GM12878 (cell line): ENCODE data around the gene ARHGAP21. TPM values are rescaled to one million over a fixed set of nuclear protein-coding genes. Genes with fewer than 3 reads are reported as not detected.

ENCODE experiments used
- BMI1 ChIP-seq: fragments of 450-650 bp; IDR thresholded peaks from 2 replicates; pipeline ENCODE4 v1.6.1; 2016; ENCODE audit warnings: mild to moderate bottlenecking, moderate library complexity, borderline replicate concordance
- CHD4 ChIP-seq: fragments of 200-600 bp; sonication (generic); IDR thresholded peaks from 2 replicates; pipeline ENCODE4 v1.6.1; 2016; ENCODE audit warnings: mild to moderate bottlenecking
- HDGF ChIP-seq: fragments of 450-650 bp; IDR thresholded peaks from 2 replicates; pipeline ENCODE4 v1.6.1; 2016; ENCODE audit warnings: antibody characterized with exemption
- IKZF1 ChIP-seq: fragments of 450-650 bp; conservative IDR thresholded peaks from 2 replicates; pipeline ENCODE4 v1.6.1; 2017; ENCODE audit warnings: antibody characterized with exemption, mild to moderate bottlenecking
- IRF5 ChIP-seq: fragments of 450-650 bp; IDR thresholded peaks from 2 replicates; pipeline ENCODE4 v1.6.1; 2017; ENCODE audit warnings: borderline replicate concordance
- KDM1A ChIP-seq: fragments of 200-600 bp; sonication (generic); IDR thresholded peaks from 2 replicates; pipeline ENCODE4 v1.6.1; 2016; ENCODE audit warnings: borderline replicate concordance
- MLLT1 ChIP-seq: fragments of 450-650 bp; IDR thresholded peaks from 2 replicates; pipeline ENCODE4 v1.6.1; 2016; ENCODE audit warnings: mild to moderate bottlenecking
- MXI1 ChIP-seq: fragments of 150-350 bp; IDR thresholded peaks from 2 replicates; pipeline ENCODE4 v1.6.1; 2011; ENCODE audit warnings: low read depth, mild to moderate bottlenecking, inconsistent platforms, low read length, improper control_type of control experiment
- NFXL1 ChIP-seq: fragments of 450-650 bp; IDR thresholded peaks from 2 replicates; pipeline ENCODE4 v1.6.1; 2017; ENCODE audit warnings: antibody characterized with exemption, mild to moderate bottlenecking, borderline replicate concordance
- PAX5 ChIP-seq: IDR thresholded peaks from 2 replicates; pipeline ENCODE4 v1.6.1; 2011; ENCODE audit warnings: low read depth, low read length, borderline replicate concordance
- RAD21 ChIP-seq: IDR thresholded peaks from 2 replicates; pipeline ENCODE4 v1.6.1; 2011; ENCODE audit warnings: mild to moderate bottlenecking, low read depth, low read length, moderate library complexity; ENCODE audit not compliant: insufficient read depth
- RB1 ChIP-seq: fragments of 450-650 bp; formaldehyde crosslinking; IDR thresholded peaks from 2 replicates; pipeline ENCODE4 v1.6.1; 2017; ENCODE audit warnings: mild to moderate bottlenecking, borderline replicate concordance
- RBBP5 ChIP-seq: fragments of 200-600 bp; sonication (generic); conservative IDR thresholded peaks from 2 replicates; pipeline ENCODE4 v1.6.1; 2016
- RUNX3 ChIP-seq: IDR thresholded peaks from 2 replicates; pipeline ENCODE4 v1.6.1; 2012; ENCODE audit warnings: low read length, inconsistent platforms
- SIN3A ChIP-seq: IDR thresholded peaks from 2 replicates; pipeline ENCODE4 v1.6.1; 2012; ENCODE audit warnings: low read depth, low read length, improper control_type of control experiment
- WRNIP1 ChIP-seq: IDR thresholded peaks from 2 replicates; pipeline ENCODE4 v1.6.1; 2011; ENCODE audit warnings: low read depth, low read length, improper control_type of control experiment, borderline replicate concordance
- ZBTB11 ChIP-seq: fragments of 450-650 bp; formaldehyde crosslinking; IDR thresholded peaks from 2 replicates; pipeline ENCODE4 v1.5.0; 2022; ENCODE audit warnings: mild to moderate bottlenecking, missing genetic modification characterization
- ZBTB33 ChIP-seq: fragments of 450-650 bp; IDR thresholded peaks from 2 replicates; pipeline ENCODE4 v1.6.1; 2017; ENCODE audit warnings: mild to moderate bottlenecking
- ZZZ3 ChIP-seq: IDR thresholded peaks from 2 replicates; pipeline ENCODE4 v1.6.1; 2011; ENCODE audit warnings: low read depth; ENCODE audit not compliant: control insufficient read depth, insufficient read length
- polyA plus RNA-seq, 11 experiments: library from polyadenylated mRNA; depleted of rRNA in 4 of 11; unstranded in 6 of 11; stranded (reverse) in 5 of 11; fragments of >200 nt; fragmentation: Nextera tagmentation in 4 of 11; fragmentation: Illumina TruSeq in 1 of 11; extraction: Ambion mirVana in 4 of 11; extraction: Trizol in 1 of 11; gene quantifications; 1 replicate in 1 of 11; 2 replicates in 10 of 11; pipeline versions ENCODE4 v1.2.1 to v1.2.3, GENCODE V29; 2011 to 2016; ENCODE audit warnings: inconsistent platforms in 2 of 11, missing spikeins in 2 of 11, low read depth in 1 of 11
- total RNA-seq, 4 experiments: library from RNA; depleted of rRNA in 3 of 4; stranded (reverse); fragments of >200 nt in 3 of 4; fragmentation: Illumina TruSeq in 1 of 4; extraction: Trizol in 1 of 4; gene quantifications; 2 replicates each; pipeline versions ENCODE4 v1.2.1 to v1.2.3, GENCODE V29; 2013 to 2021

ARHGAP21 gene
- total and polyA plus RNA-seq, 10 of the 15 experiments (the other 5 are each of a cell fraction or from before 2014, with no cell fraction given) = 11.7 to 103 (median 37.6) TPM

GRCh38 chr10:24721229-24722106, 2.2 kb downstream of the ARHGAP21 start (continued):
- TF ChIP-seq RAD21 (no peak), KDM1A (no peak), RB1 (peak; percentile 40; the same call in 1 of the 2 replicates), IRF5 (no peak), MXI1 (no peak), WRNIP1 (no peak), SIN3A (no peak), ZZZ3 (no peak), IKZF1 (peak; percentile 36; the same call in 1 of the 2 replicates), MLLT1 (peak; percentile 39; the same call in 1 of the 2 replicates), NFXL1 (no peak), CHD4 (no peak), ZBTB33 (no peak), RBBP5 (no peak), ZBTB11 (CRISPR knock-in tag) (no peak), RUNX3 (no peak), BMI1 (no peak), HDGF (0 out of 2 replicates have a peak, but pooled peaks have one; percentile 30), PAX5 (no peak)
